ENCODE data around the gene HLA-B. TPM values are rescaled to one million over a fixed set of nuclear protein-coding genes. Genes with fewer than 3 reads are reported as not detected.

HLA-B gene
- polyA plus RNA-seq, 2 of the 4 experiments (the other 2 are of a cell fraction), result 9.4 to 9.9 TPM

GRCh38 chr6:31399589-31400466 is 42.8 kb upstream of the HLA-B start:
- H3K4me2 ChIP-seq, result peak overlapping the region; percentile 93
- ATAC-seq (peak; percentile 73 to 81), DNase-seq (ENCODE audit: low read depth in 1 of 2, low spot score in 1 of 2) (peak; percentile 76 to 88), FAIRE-seq (no peak)
- WGBS (ENCODE audit: missing lambda C conversion rate), result 3% methylated on average over 29 of the region's 57 CpGs
- no peaks in the 10 kb centered on the region for H3K9me3 ChIP-seq
- CTCF ChIA-PET, result interaction anchor here (0.5 to 10.2 kb wide), 5 partner anchors 41 to 142 kb away, joined by 3 to 108 read pairs (median 3); partner anchors contain the start of gene DDX39B
- H3K4me3 ChIP-seq, result peak overlapping the region; percentile 97
- POLR2A ChIA-PET, result interaction anchor here (0.6 to 1.2 kb wide), 6 partner anchors 12 to 1919 kb away, joined by 3 to 6 read pairs (median 3); no protein-coding TSS in a partner anchor
- H3K4me1 ChIP-seq, result peaks cover 32% of the 10 kb centered on the region
- H3K27ac ChIP-seq, result peak overlapping the region; percentile 91 to 99
- TF ChIP-seq PHF8 (IDR thresholded peaks at IDR 0.05; ENCODE audit: borderline replicate concordance, low read depth) (peak; percentile 23; the same call in 1 of the 2 replicates), ELK1 (IDR thresholded peaks at IDR 0.05; ENCODE audit: low read depth, low read length) (no peak), HDAC2 (IDR thresholded peaks at IDR 0.05) (no peak), ZFP36 (IDR thresholded peaks at IDR 0.05; ENCODE audit: borderline replicate concordance, partially characterized antibody) (no peak), ESRRA (IDR thresholded peaks at IDR 0.05; ENCODE audit: borderline replicate concordance, low read length) (peak; percentile 40; the same call in 1 of the 2 replicates), MYC (IDR thresholded peaks at IDR 0.05; ENCODE audit: borderline replicate concordance, low read length) (no peak), MAX (IDR thresholded peaks at IDR 0.05) (peak; percentile 27), HES2 (IDR thresholded peaks at IDR 0.05) (no peak), CHD2 (IDR thresholded peaks at IDR 0.05; ENCODE audit: low read length, partially characterized antibody) (no peak), HOXB5 (CRISPR knock-in tag; IDR thresholded peaks at IDR 0.05) (no peak), ATOH8 (CRISPR knock-in tag; IDR thresholded peaks at IDR 0.05; ENCODE audit: low read depth) (no peak), CBX8 (IDR thresholded peaks at IDR 0.05) (no peak), CBX2 (IDR thresholded peaks at IDR 0.05; ENCODE audit: borderline replicate concordance, low read depth) (no peak), FOSB (CRISPR knock-in tag; IDR thresholded peaks at IDR 0.05) (no peak), CTCF (IDR thresholded peaks at IDR 0.05) (peak; percentile 73), EHMT2 (IDR thresholded peaks at IDR 0.05; ENCODE audit: low read depth) (no peak), MAZ (IDR thresholded peaks at IDR 0.05; ENCODE audit: borderline replicate concordance, low read depth, low read length) (no peak), RAD21 (conservative IDR thresholded peaks at IDR 0.05 in 1 of 2, IDR thresholded peaks at IDR 0.05 in 1 of 2) (peak; percentile 61 to 62), E2F6 (IDR thresholded peaks at IDR 0.05; ENCODE audit: borderline replicate concordance, low read depth) (no peak), HOXA7 (CRISPR knock-in tag; IDR thresholded peaks at IDR 0.05) (no peak), SREBF2 (IDR thresholded peaks at IDR 0.05) (no peak), RARB (CRISPR knock-in tag; IDR thresholded peaks at IDR 0.05) (no peak), EHF (CRISPR knock-in tag; IDR thresholded peaks at IDR 0.05) (no peak), JUN (IDR thresholded peaks at IDR 0.05) (peak; percentile 22 to 26; a peak in 1 of 5 replicates), KDM1A (IDR thresholded peaks at IDR 0.05; ENCODE audit: low read depth) (no peak), EP300 (IDR thresholded peaks at IDR 0.05) (no peak), USF2 (IDR thresholded peaks at IDR 0.05) (no peak), NPAS2 (CRISPR knock-in tag; IDR thresholded peaks at IDR 0.05; ENCODE audit: borderline replicate concordance) (no peak), KDM5A (IDR thresholded peaks at IDR 0.05) (0 out of 2 replicates have a peak, but pooled peaks have one; percentile 36), ZSCAN20 (CRISPR knock-in tag; IDR thresholded peaks at IDR 0.05) (no peak), FOSL2 (IDR thresholded peaks at IDR 0.05) (no peak), FOSL2 (CRISPR knock-in tag; IDR thresholded peaks at IDR 0.05) (peak; percentile 11; the same call in 1 of the 2 replicates), CHD4 (IDR thresholded peaks at IDR 0.05; ENCODE audit: borderline replicate concordance) (no peak), JUNB (IDR thresholded peaks at IDR 0.05) (no peak), MAFK (IDR thresholded peaks at IDR 0.05; ENCODE audit: partially characterized antibody) (no peak)

Data from A549 (cell line).